C4-2B (cell line): ENCODE data around the gene DLG2.

Experiments used
- ZFX ChIP-seq: fragments of 450-650 bp; IDR thresholded peaks from 2 replicates; pipeline ENCODE4 v1.6.1; 2017
- TF ChIP-seq, protein P1 (sequence below): fragments of 450-650 bp; conservative IDR thresholded peaks from 2 replicates; pipeline ENCODE4 v1.5.1; 2017; ENCODE audit warnings: mild to moderate bottlenecking

DNA sequence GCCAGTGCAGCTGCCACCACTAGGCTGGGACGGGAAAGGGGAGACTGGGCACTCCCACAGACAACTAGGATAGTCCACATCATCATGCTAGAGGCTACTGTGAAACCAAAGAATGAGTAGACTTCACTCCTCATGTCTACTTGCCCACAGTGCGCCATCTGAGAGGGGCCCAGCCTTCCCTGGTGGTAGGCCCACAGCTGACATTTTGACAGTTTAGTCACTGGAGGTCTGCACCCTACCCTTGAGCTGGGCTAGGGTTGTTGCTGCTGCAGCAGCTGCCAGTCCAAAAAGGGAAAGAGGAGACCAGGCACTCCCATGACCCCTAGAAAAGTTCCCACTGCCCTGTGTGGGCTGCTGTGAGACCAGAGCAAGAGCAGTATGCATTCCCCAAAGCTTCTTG lies 141.2 kb downstream of the DLG2 start:
- TF ChIP-seq, protein P1, sequence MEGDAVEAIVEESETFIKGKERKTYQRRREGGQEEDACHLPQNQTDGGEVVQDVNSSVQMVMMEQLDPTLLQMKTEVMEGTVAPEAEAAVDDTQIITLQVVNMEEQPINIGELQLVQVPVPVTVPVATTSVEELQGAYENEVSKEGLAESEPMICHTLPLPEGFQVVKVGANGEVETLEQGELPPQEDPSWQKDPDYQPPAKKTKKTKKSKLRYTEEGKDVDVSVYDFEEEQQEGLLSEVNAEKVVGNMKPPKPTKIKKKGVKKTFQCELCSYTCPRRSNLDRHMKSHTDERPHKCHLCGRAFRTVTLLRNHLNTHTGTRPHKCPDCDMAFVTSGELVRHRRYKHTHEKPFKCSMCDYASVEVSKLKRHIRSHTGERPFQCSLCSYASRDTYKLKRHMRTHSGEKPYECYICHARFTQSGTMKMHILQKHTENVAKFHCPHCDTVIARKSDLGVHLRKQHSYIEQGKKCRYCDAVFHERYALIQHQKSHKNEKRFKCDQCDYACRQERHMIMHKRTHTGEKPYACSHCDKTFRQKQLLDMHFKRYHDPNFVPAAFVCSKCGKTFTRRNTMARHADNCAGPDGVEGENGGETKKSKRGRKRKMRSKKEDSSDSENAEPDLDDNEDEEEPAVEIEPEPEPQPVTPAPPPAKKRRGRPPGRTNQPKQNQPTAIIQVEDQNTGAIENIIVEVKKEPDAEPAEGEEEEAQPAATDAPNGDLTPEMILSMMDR = no peak
- TF ChIP-seq ZFX = no peak
